Dedifferentiated amniotic fluid mesenchymal stem cell (primary cell): ENCODE results near the gene APBA2.

ENCODE experiments used
- DNase-seq: peaks from one replicate; pipeline ENCODE4 v3.0.0-alpha.2; 2016; ENCODE audit errors: extremely low spot score

The APBA2 gene

GRCh38 chr15:28935316-28935715 lies 49.5 kb downstream of the APBA2 start:
- DNase-seq = no peak

GRCh38 chr15:28936081-28936480 lies 50.3 kb downstream of the APBA2 start:
- DNase-seq = no peak

GRCh38 chr15:28936481-28936881 lies 50.7 kb downstream of the APBA2 start:
- DNase-seq = no peak

GRCh38 chr15:28937271-28937670 lies 51.5 kb downstream of the APBA2 start:
- DNase-seq = no peak

- DNase-seq = no peak
Measured at GRCh38 chr15:28942046-28942445, 56.3 kb downstream of the APBA2 start.

- no peak for DNase-seq
Measured at GRCh38 chr15:28942571-28942970, 56.8 kb downstream of the APBA2 start.

GRCh38 chr15:28943146-28943545 lies 57.4 kb downstream of the APBA2 start:
- no peak for DNase-seq

- no peak for DNase-seq
Measured at GRCh38 chr15:28943611-28944230, 57.9 kb downstream of the APBA2 start.

GRCh38 chr15:28944286-28944685 lies 58.5 kb downstream of the APBA2 start:
- no peak for DNase-seq

- no peak for DNase-seq
Measured at GRCh38 chr15:28944696-28945300, 59.0 kb downstream of the APBA2 start.

- no peak for DNase-seq
Measured at GRCh38 chr15:28945626-28946230, 60.0 kb downstream of the APBA2 start.

GRCh38 chr15:28946803-28947202 lies 61.0 kb downstream of the APBA2 start:
- no peak for DNase-seq

GRCh38 chr15:28947221-28947674 lies 61.5 kb downstream of the APBA2 start:
- DNase-seq = no peak

GRCh38 chr15:28948036-28948435 lies 62.3 kb downstream of the APBA2 start:
- no peak for DNase-seq

- DNase-seq = no peak
Measured at GRCh38 chr15:28950916-28951315, 65.1 kb downstream of the APBA2 start.

GRCh38 chr15:28952666-28953491 lies 67.1 kb downstream of the APBA2 start:
- DNase-seq = no peak

GRCh38 chr15:28953573-28954195 lies 67.9 kb downstream of the APBA2 start:
- no peak for DNase-seq

GRCh38 chr15:28954466-28955159 lies 68.8 kb downstream of the APBA2 start:
- no peak for DNase-seq

GRCh38 chr15:28955160-28955992 lies 69.6 kb downstream of the APBA2 start:
- DNase-seq = no peak

- DNase-seq = no peak
Measured at GRCh38 chr15:28955993-28956421, 70.2 kb downstream of the APBA2 start.
